H9 (cell line): Measurements from ENCODE around the gene PDZK1IP1. TPM values are rescaled to one million over a fixed set of nuclear protein-coding genes. Genes with fewer than 3 reads are reported as not detected.

Experiments used
- DNase-seq: peaks from one replicate; pipeline ENCODE4 v3.0.0-alpha.2; 2017
- H2AFZ ChIP-seq: one replicate; pipeline ENCODE4 v1.6.1; 2013; ENCODE audit warnings: mild to moderate bottlenecking, low read length, control low read depth, moderate library complexity
- H2AK5ac ChIP-seq: 2 replicates; pipeline ENCODE4 v1.6.1; 2013; ENCODE audit warnings: low read length, control low read depth, mixed read lengths; ENCODE audit not compliant: insufficient read length
- H2BK120ac ChIP-seq: one replicate; pipeline ENCODE4 v1.6.1; 2013; ENCODE audit warnings: low read depth, mild to moderate bottlenecking, low read length, control low read depth, inconsistent platforms; ENCODE audit not compliant: poor library complexity, severe bottlenecking
- H2BK12ac ChIP-seq: 2 replicates; pipeline ENCODE4 v1.6.1; 2013; ENCODE audit warnings: low read length, control low read depth, mixed read lengths, low read depth; ENCODE audit not compliant: insufficient read length
- H2BK15ac ChIP-seq: 2 replicates; pipeline ENCODE4 v1.6.1; 2013; ENCODE audit warnings: low read depth, low read length, control low read depth
- H2BK20ac ChIP-seq: one replicate; pipeline ENCODE4 v1.6.1; 2013; ENCODE audit warnings: low read depth, mild to moderate bottlenecking, low read length, control low read depth, inconsistent platforms; ENCODE audit not compliant: poor library complexity, severe bottlenecking
- H2BK5ac ChIP-seq: 2 replicates; pipeline ENCODE4 v1.6.1; 2013; ENCODE audit warnings: low read length, control low read depth, mixed read lengths; ENCODE audit not compliant: insufficient read length
- H3K14ac ChIP-seq: 2 replicates; pipeline ENCODE4 v1.6.1; 2013; ENCODE audit warnings: low read length, control low read depth; ENCODE audit not compliant: insufficient read depth
- H3K18ac ChIP-seq: 2 replicates; pipeline ENCODE4 v1.6.1; 2013; ENCODE audit warnings: low read depth, mild to moderate bottlenecking, mixed read lengths, low read length, control low read depth; ENCODE audit not compliant: insufficient read length
- H3K23ac ChIP-seq: 2 replicates; pipeline ENCODE4 v1.6.1; 2013; ENCODE audit warnings: low read length, control low read depth, mixed read lengths, low read depth; ENCODE audit not compliant: insufficient read length
- H3K23me2 ChIP-seq: 2 replicates; pipeline ENCODE4 v1.6.1; 2013; ENCODE audit warnings: low read depth, mild to moderate bottlenecking, mixed read lengths, low read length, control low read depth; ENCODE audit not compliant: insufficient read length, poor library complexity, severe bottlenecking
- H3K27ac ChIP-seq: 2 replicates; pipeline ENCODE4 v1.5.1; 2013; ENCODE audit warnings: low read length, control low read depth, mixed read lengths, low read depth; ENCODE audit not compliant: insufficient read length
- H3K27me3 ChIP-seq: 2 replicates; pipeline ENCODE4 v1.6.1; 2013; ENCODE audit warnings: low read length, control low read depth, inconsistent platforms; ENCODE audit not compliant: insufficient read depth
- H3K4ac ChIP-seq: 2 replicates; pipeline ENCODE4 v1.6.1; 2013; ENCODE audit warnings: low read depth, mild to moderate bottlenecking, control low read depth, inconsistent platforms, low read length, moderate library complexity
- H3K4me1 ChIP-seq: 2 replicates; pipeline ENCODE4 v1.6.1; 2013; ENCODE audit warnings: low read length, control low read depth, inconsistent platforms; ENCODE audit not compliant: insufficient read depth
- H3K4me2 ChIP-seq: 2 replicates; pipeline ENCODE4 v1.6.1; 2013; ENCODE audit warnings: low read length, control low read depth, mixed read lengths; ENCODE audit not compliant: insufficient read length, insufficient read depth
- H3K56ac ChIP-seq: 2 replicates; pipeline ENCODE4 v1.6.1; 2013; ENCODE audit warnings: low read depth, mild to moderate bottlenecking, mixed read lengths, low read length, control low read depth; ENCODE audit not compliant: insufficient read length
- H3K79me1 ChIP-seq: 2 replicates; pipeline ENCODE4 v1.6.1; 2013; ENCODE audit warnings: low read depth, mild to moderate bottlenecking, moderate library complexity, low read length, control low read depth, inconsistent platforms; ENCODE audit not compliant: insufficient read depth, poor library complexity, severe bottlenecking
- H3K79me2 ChIP-seq: 2 replicates; pipeline ENCODE4 v1.6.1; 2013; ENCODE audit warnings: low read length, control low read depth, inconsistent platforms; ENCODE audit not compliant: insufficient read depth
- H3K9ac ChIP-seq: 2 replicates; pipeline ENCODE4 v1.6.1; 2013; ENCODE audit warnings: low read length, control low read depth, mixed read lengths; ENCODE audit not compliant: insufficient read length; ENCODE audit errors: extremely low read depth
- H3K9me3 ChIP-seq: one replicate; pipeline ENCODE4 v1.6.1; 2013; ENCODE audit warnings: low read depth, low read length, inconsistent platforms; ENCODE audit not compliant: control insufficient read depth
- H3T11ph ChIP-seq: one replicate; pipeline ENCODE4 v1.6.1; 2013; ENCODE audit warnings: mild to moderate bottlenecking, low read length, control low read depth, inconsistent platforms
- H4K20me1 ChIP-seq: one replicate; pipeline ENCODE4 v1.6.1; 2013; ENCODE audit not compliant: control insufficient read depth, insufficient read length, insufficient read depth
- H4K5ac ChIP-seq: 2 replicates; pipeline ENCODE4 v1.6.1; 2013; ENCODE audit warnings: low read depth, mild to moderate bottlenecking, mixed read lengths, low read length, control low read depth; ENCODE audit not compliant: insufficient read length
- H4K8ac ChIP-seq: replicated peaks from 2 replicates; pipeline ENCODE4 v1.6.1; 2013; ENCODE audit warnings: low read length, control low read depth, mixed read lengths, low read depth; ENCODE audit not compliant: insufficient read length
- H4K91ac ChIP-seq: 2 replicates; pipeline ENCODE4 v1.6.1; 2013; ENCODE audit warnings: low read depth, mild to moderate bottlenecking, moderate library complexity, mixed read lengths, low read length, control low read depth; ENCODE audit not compliant: insufficient read length
- H3K27ac Mint-ChIP-seq, 3 experiments: 2 replicates in 2 of 3; 3 replicates in 1 of 3; pipeline ENCODE4 v1.8.0; 2020 to 2021; ENCODE audit warnings: mixed read lengths in 3 of 3, mild to moderate bottlenecking in 1 of 3, moderate library complexity in 1 of 3
- H3K27me3 Mint-ChIP-seq: 2 replicates; pipeline ENCODE4 v1.8.0; 2021; ENCODE audit warnings: low read depth, mild to moderate bottlenecking, moderate library complexity, mixed read lengths
- H3K36me3 Mint-ChIP-seq, 3 experiments: 2 replicates in 2 of 3; 3 replicates in 1 of 3; pipeline ENCODE4 v1.8.0; 2020 to 2021; ENCODE audit warnings: low read depth in 3 of 3, mixed read lengths in 3 of 3; ENCODE audit not compliant: insufficient read depth in 1 of 3
- H3K4me1 Mint-ChIP-seq, 2 experiments: 2 replicates each; pipeline ENCODE4 v1.8.0; 2020; ENCODE audit warnings: mixed read lengths in 2 of 2
- H3K4me3 Mint-ChIP-seq, 2 experiments: 2 replicates in 1 of 2; 3 replicates in 1 of 2; pipeline ENCODE4 v1.8.0; 2020 to 2021; ENCODE audit warnings: mild to moderate bottlenecking in 2 of 2, mixed read lengths in 2 of 2, moderate library complexity in 1 of 2
- H3K9me3 Mint-ChIP-seq, 2 experiments: 2 replicates in 1 of 2; 3 replicates in 1 of 2; pipeline ENCODE4 v1.8.0; 2020; ENCODE audit warnings: mild to moderate bottlenecking in 2 of 2, mixed read lengths in 2 of 2, moderate library complexity in 1 of 2
- CTCF ChIP-seq: fragments of 200-600 bp; sonication (generic); conservative IDR thresholded peaks from 3 replicates; pipeline ENCODE4 v1.8.0; 2021; ENCODE audit warnings: antibody characterized with exemption, mild to moderate bottlenecking
- WGBS: extraction: QIAGEN DNeasy Blood & Tissue Kit; methylation state at CpG from one replicate; pipeline ENCODE4 v1.1.7; 2013; ENCODE audit warnings: missing lambda C conversion rate, low lambda C conversion rate, mixed read lengths; ENCODE audit not compliant: insufficient read length; ENCODE audit errors: extremely low coverage; 5-methylcytosine and 5-hydroxymethylcytosine counted together
- total RNA-seq: library from RNA; stranded (reverse); gene quantifications from 2 replicates; pipeline ENCODE4 v1.2.1, GENCODE V29; 2021

PDZK1IP1 gene
- total RNA-seq, 1 experiment from 2014 or later, result not detected

GRCh38 chr1:47201179-47201578 is 11.3 kb upstream of the PDZK1IP1 start:
- no peaks in the 10 kb centered on the region for H3K4me1 ChIP-seq
- Mint-ChIP-seq H3K4me3 (no peak overlapping the region), H3K9me3 (peaks cover 0 to 6% of the 10 kb centered on the region in 2 experiments; a peak in 2 of 5 replicates), H3K36me3 (no peaks in the 10 kb centered on the region), H3K4me1 (no peaks in the 10 kb centered on the region), H3K27me3 (peaks cover 83% of the 10 kb centered on the region), H3K27ac (no peak overlapping the region)
- no peak overlapping the region for H2BK5ac ChIP-seq
- no peak overlapping the region for H3K18ac ChIP-seq
- no peak for TF ChIP-seq CTCF
- no peak overlapping the region for H2BK12ac ChIP-seq
- no peaks in the 10 kb centered on the region for H3K79me1 ChIP-seq
- no peak overlapping the region for H3K4ac ChIP-seq
- H3K9ac ChIP-seq, result no peak overlapping the region
- H2BK120ac ChIP-seq, result no peak overlapping the region
- H3K79me2 ChIP-seq, result no peaks in the 10 kb centered on the region
- H3K23ac ChIP-seq, result no peak overlapping the region
- WGBS, result no CpG with 5 or more reads among the region's 4 CpGs
- H4K8ac ChIP-seq, result no peak overlapping the region
- H3K56ac ChIP-seq, result no peak overlapping the region
- H2AK5ac ChIP-seq, result no peak overlapping the region
- no peak overlapping the region for H4K5ac ChIP-seq
- H4K91ac ChIP-seq, result no peak overlapping the region
- H3K14ac ChIP-seq, result no peak overlapping the region
- no peak overlapping the region for H2BK15ac ChIP-seq
- no peak for DNase-seq
- no peaks in the 10 kb centered on the region for H4K20me1 ChIP-seq
- H3K27ac ChIP-seq, result no peak overlapping the region
- H3K27me3 ChIP-seq, result peaks cover 2% of the 10 kb centered on the region; the same call in 1 of the 2 replicates
- no peaks in the 10 kb centered on the region for H3K9me3 ChIP-seq
- no peak overlapping the region for H2AFZ ChIP-seq
- H2BK20ac ChIP-seq, result no peak overlapping the region
- no peak overlapping the region for H3T11ph ChIP-seq
- no peak overlapping the region for H3K4me2 ChIP-seq
- no peaks in the 10 kb centered on the region for H3K23me2 ChIP-seq
